ENCODE measurements around the gene PLK3.

Gene PLK3

DNA sequence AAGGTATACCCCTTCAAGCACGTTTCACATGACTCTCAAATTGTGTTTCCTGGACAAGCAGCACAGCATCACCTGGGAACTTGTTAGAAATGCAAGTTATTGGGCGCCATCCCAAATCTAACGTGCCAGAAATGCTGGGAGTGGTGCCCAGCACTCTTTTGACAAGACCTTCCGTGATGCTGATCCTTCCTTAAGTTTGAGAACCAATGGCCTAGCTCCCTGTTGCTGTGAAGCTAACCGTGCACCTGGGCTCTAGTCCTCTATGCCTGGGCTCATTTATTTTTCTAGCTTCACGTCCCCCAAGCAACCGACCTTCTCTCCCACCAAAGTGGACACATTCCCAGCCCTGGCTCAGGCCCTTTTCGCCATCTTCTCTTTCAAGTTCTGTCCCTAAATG is 16.5 kb upstream of the PLK3 start:
- Histone ChIP-seq H3K79me2 (ENCODE audit: insufficient read depth, low read length) (no peaks in the 10 kb centered on the region), H3K9ac (ENCODE audit: low read length) (peak overlapping the region; percentile 69), H3K4me2 (ENCODE audit: low read length) (peak overlapping the region; percentile 74), H3K27me3 (ENCODE audit: insufficient read depth, low read length) (no peaks in the 10 kb centered on the region), H3K9me2 (ENCODE audit: low read depth, low read length) (no peaks in the 10 kb centered on the region), H3K9me3 (ENCODE audit: low read length) (no peaks in the 10 kb centered on the region), H3F3A (ENCODE audit: insufficient read depth, low read length) (peaks cover 7% of the 10 kb centered on the region), H3K4me1 (ENCODE audit: insufficient read depth, low read length, severe bottlenecking) (peaks cover 37% of the 10 kb centered on the region), H4K20me1 (ENCODE audit: insufficient read depth, low read length) (no peaks in the 10 kb centered on the region), H3K27ac (ENCODE audit: low read depth, low read length, poor library complexity, severe bottlenecking) (peak overlapping the region; percentile 53), H2AFZ (ENCODE audit: low read length) (no peak overlapping the region), H3K4me3 (ENCODE audit: low read depth, low read length, poor library complexity, severe bottlenecking) (peak overlapping the region; percentile 53), H3K36me3 (ENCODE audit: insufficient read depth, low read length) (peaks cover 34% of the 10 kb centered on the region)
- TF ChIP-seq EZH2 (IDR thresholded peaks at IDR 0.05; ENCODE audit: borderline replicate concordance, low read length) = no peak
- TF ChIP-seq, protein P1, sequence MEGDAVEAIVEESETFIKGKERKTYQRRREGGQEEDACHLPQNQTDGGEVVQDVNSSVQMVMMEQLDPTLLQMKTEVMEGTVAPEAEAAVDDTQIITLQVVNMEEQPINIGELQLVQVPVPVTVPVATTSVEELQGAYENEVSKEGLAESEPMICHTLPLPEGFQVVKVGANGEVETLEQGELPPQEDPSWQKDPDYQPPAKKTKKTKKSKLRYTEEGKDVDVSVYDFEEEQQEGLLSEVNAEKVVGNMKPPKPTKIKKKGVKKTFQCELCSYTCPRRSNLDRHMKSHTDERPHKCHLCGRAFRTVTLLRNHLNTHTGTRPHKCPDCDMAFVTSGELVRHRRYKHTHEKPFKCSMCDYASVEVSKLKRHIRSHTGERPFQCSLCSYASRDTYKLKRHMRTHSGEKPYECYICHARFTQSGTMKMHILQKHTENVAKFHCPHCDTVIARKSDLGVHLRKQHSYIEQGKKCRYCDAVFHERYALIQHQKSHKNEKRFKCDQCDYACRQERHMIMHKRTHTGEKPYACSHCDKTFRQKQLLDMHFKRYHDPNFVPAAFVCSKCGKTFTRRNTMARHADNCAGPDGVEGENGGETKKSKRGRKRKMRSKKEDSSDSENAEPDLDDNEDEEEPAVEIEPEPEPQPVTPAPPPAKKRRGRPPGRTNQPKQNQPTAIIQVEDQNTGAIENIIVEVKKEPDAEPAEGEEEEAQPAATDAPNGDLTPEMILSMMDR (IDR thresholded peaks at IDR 0.05; ENCODE audit: low read length) = no peak; the same call in 1 of the 2 replicates

DNA sequence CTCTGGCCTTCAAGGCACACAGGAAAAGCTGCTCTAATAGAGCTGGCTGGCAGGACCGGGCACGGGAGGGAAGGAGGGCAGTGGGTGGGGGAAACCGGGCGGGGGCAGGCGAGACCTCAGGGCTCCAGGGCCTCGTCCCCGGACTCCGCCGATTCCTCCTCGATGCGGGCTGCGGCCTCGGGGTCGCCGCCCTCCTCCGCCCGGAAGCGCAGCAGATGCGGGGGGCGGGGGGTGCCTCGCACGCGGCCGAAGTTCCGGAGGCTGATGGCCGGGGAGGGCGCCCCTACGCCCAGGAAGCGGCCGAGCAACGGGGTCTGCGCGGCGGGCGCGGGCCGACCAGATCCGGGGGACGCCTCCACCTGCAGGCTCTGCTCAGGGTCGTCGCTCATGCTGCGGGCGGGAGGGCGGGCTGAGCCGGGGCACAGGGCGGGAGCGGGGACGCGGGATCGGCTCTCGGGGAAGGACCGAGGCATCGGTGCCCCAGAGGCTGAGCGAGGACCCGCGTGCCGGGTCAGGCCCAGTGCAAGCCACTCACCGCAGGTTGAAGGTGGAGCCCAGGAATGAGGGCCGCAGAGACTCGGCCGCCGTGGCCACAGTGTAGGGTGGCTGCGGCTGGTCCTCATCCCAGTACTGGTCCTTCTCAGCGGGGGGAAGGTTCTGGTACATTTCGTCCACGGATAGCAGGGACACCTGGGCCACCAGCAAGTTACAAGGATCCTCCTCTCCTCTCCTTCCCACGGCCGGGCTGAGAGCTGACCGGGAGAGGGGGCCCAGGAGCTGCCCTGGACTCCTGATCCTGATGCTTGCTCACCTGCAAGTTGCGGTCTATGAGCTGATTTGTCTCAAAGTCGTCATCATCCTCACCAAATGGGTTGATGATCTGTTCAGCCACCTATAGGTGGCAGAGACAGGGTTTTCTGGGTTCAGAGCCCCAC is 15.8 kb upstream of the PLK3 start:
- Histone ChIP-seq H3K27ac (ENCODE audit: low read depth, low read length, poor library complexity, severe bottlenecking) (peak overlapping the region; percentile 53), H3K4me1 (ENCODE audit: insufficient read depth, low read length, severe bottlenecking) (peaks cover 37% of the 10 kb centered on the region), H3K4me2 (ENCODE audit: low read length) (peak overlapping the region; percentile 74), H4K20me1 (ENCODE audit: insufficient read depth, low read length) (no peaks in the 10 kb centered on the region), H3F3A (ENCODE audit: insufficient read depth, low read length) (peaks cover 4% of the 10 kb centered on the region; the same call in 1 of the 2 replicates), H3K9me2 (ENCODE audit: low read depth, low read length) (no peaks in the 10 kb centered on the region), H3K79me2 (ENCODE audit: insufficient read depth, low read length) (no peaks in the 10 kb centered on the region), H3K9ac (ENCODE audit: low read length) (peak overlapping the region; percentile 69), H3K27me3 (ENCODE audit: insufficient read depth, low read length) (no peaks in the 10 kb centered on the region), H2AFZ (ENCODE audit: low read length) (no peak overlapping the region), H3K9me3 (ENCODE audit: low read length) (no peaks in the 10 kb centered on the region), H3K36me3 (ENCODE audit: insufficient read depth, low read length) (peaks cover 27% of the 10 kb centered on the region), H3K4me3 (ENCODE audit: low read depth, low read length, poor library complexity, severe bottlenecking) (peak overlapping the region; percentile 53)
- TF ChIP-seq, protein P1 (IDR thresholded peaks at IDR 0.05; ENCODE audit: low read length) = peak; percentile 48
- no peak for TF ChIP-seq EZH2 (IDR thresholded peaks at IDR 0.05; ENCODE audit: borderline replicate concordance, low read length)

DNA sequence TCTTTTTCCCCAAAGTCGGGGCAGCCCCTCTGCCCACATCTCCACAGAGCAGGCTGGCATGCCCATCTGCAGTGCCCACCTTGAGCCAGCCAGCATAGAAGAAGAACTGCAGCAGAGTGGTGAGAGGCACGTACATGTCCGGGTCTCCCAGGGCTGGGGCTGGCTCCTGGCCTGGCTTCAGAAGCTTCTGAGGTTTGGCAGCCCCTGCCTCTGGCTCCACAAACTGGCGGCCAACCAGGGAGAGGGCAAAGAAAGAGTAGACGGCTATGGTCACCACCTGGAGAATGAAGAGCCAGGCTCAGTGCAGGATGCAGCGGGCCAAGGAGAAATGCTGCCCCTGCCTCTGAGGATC is 15.2 kb upstream of the PLK3 start:
- peak overlapping the region; percentile 53 for H3K4me3 ChIP-seq (ENCODE audit: low read depth, low read length, poor library complexity, severe bottlenecking)
- peaks cover 4% of the 10 kb centered on the region; the same call in 1 of the 2 replicates for H3F3A ChIP-seq (ENCODE audit: insufficient read depth, low read length)
- H2AFZ ChIP-seq (ENCODE audit: low read length) = no peak overlapping the region

More for the DNA sequence above, 15.2 kb upstream of the PLK3 start:
- H4K20me1 ChIP-seq (ENCODE audit: insufficient read depth, low read length) = no peaks in the 10 kb centered on the region
- no peaks in the 10 kb centered on the region for H3K79me2 ChIP-seq (ENCODE audit: insufficient read depth, low read length)
- H3K27ac ChIP-seq (ENCODE audit: low read depth, low read length, poor library complexity, severe bottlenecking) = peak overlapping the region; percentile 3
- H3K9me2 ChIP-seq (ENCODE audit: low read depth, low read length) = no peaks in the 10 kb centered on the region
- H3K4me1 ChIP-seq (ENCODE audit: insufficient read depth, low read length, severe bottlenecking) = peaks cover 37% of the 10 kb centered on the region
- peaks cover 21% of the 10 kb centered on the region for H3K36me3 ChIP-seq (ENCODE audit: insufficient read depth, low read length)
- TF ChIP-seq EZH2 (IDR thresholded peaks at IDR 0.05; ENCODE audit: borderline replicate concordance, low read length) = no peak
- TF ChIP-seq, protein P1 (IDR thresholded peaks at IDR 0.05; ENCODE audit: low read length) = no peak
- H3K27me3 ChIP-seq (ENCODE audit: insufficient read depth, low read length) = no peaks in the 10 kb centered on the region
- no peaks in the 10 kb centered on the region for H3K9me3 ChIP-seq (ENCODE audit: low read length)
- peak overlapping the region; percentile 69; the same call in 1 of the 2 replicates for H3K9ac ChIP-seq (ENCODE audit: low read length)
- H3K4me2 ChIP-seq (ENCODE audit: low read length) = peak overlapping the region; percentile 74
